GM19025 (cell line): ENCODE data around the gene LHX4.

Source experiments
- ATAC-seq: cut with Tn5 transposase; IDR thresholded peaks from one replicate; pipeline ENCODE4 v1.9.1; 2021; ENCODE audit warnings: mild to moderate bottlenecking, low read depth, moderate library complexity; ENCODE audit not compliant: unreplicated experiment

Gene LHX4

DNA sequence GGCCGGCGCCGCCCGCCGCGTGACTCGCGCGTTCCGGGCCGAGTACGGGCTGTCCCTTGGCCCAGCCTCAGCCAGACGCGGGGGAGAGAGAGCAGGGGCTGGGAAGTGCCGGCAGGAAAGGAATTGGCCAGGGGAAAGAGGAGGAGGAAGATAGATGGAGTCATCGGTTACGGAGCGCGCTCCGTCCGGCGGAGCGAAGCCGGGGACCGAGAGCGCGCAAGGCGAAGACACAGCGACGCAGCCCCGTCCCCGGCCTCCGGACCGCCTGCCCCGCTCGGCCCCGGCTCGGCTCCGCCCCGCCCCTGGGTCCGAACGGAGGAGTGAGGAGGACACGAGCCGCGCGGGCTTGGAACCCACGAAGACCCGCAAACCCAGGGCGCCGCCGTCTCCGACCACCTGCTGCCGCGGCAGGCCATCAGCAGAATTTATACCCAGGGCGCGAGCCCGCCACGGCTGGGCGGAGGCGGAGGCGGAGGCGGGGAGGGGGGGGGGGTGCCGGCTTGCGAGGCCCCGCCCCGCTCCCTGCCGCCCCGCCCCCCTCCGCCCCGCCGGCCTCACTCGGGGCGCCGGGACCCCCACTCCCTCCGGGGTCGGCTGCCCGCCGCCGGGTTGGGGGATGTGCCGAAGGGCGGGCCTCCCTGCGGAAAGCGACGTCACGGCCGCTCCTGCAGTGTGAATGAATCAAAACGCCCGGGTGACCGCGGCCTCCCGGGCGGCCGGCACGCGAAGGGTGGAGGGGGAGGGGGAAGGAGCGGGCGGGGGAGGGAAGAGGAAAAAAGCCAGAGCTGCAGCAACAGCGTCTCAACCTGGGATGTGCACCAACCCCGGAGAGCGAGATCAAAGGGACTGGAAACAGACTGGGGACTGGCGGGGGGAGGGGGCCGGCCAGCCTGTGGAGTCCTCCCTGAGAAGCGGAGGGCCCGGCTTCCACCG lies at the start of gene LHX4:
Gene LHX4, plus strand, starts transcription at position 782 of the 933 bp plus-strand sequence. CDS start 266 bp downstream, outside the sequence.
- ATAC-seq, result no peak

DNA sequence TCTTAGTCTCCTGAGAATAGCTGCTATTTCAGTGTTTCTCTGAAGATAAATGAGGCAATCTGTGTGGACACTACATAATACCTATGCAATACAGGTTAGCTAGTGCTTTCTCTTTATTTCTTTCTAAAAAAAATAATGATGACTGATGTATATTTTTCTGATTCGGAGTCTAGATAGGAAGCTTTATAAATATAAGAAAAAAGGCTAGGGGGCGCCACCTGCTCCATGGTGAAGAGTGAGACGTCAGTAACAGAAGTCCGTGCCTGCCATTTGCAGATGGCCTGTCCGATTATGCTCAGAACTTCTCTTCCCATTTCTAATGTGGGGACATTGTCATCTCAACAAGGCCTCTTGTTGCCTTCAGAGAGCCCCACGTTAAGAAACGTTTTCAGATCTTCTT lies 49.0 kb upstream of the LHX4 start:
- no peak for ATAC-seq

DNA sequence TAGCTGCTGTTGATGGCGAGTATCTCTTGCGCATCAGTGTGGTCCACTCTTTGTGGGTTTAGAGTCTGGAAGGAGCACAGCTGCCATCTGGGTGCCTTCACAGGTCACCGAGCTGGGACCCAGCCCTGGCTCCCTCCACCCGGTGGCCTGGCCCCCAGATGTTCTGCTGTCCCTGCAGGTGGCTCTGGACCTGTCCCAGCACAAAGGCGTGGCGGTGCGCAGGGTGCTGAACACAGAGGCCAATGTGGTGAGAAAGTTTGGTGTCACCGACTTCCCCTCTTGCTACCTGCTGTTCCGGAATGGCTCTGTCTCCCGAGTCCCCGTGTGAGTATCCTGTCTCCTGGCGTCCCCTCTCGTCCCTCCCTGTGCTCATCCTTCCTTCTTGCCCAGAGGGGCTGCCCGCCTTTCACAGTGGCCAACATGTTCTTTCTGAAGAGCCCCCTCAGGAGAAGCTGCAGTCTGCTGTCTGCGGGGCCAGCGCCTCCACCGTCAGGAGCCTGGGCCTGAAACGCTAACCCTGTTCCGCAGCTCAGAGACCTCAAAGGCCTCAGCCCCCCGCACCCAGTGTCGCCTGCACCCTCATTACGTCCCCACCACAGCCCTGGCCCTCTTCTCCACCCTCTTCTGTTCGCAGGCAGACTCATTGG lies 47.9 kb upstream of the LHX4 start:
- no peak for ATAC-seq

DNA sequence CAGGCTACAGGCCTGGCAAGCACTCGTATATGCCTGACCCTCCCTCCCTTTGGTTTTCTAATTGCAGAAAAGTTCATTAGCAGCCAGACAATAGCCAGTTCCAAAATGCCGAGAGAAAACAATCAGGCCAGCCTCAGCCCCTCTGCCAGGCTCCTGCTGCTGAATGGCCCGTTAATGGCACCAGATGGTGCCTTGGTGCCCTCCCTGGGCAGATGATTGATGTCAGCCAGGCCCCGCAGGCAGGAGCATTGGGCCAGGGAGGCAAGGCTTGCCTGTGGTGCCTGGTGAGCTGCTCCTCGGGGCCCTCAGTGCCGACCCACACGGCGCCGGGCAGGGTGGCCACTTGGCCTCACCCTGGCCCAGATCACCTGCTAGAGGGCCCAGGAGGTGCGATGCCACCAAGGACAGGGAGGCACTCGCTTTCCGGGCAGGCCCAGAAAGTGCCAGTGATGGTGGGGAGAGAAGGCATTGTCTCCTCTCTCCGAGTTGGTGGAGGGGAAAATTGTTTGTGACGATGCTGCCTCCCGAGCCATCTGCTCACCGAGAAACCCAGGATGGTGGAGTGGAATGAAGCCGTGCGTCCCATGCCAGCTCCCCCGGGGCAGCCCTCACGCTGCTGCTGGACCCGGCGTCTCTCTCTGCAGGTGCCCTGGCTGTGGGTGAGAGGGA lies 47.3 kb upstream of the LHX4 start:
- ATAC-seq, result no peak

DNA sequence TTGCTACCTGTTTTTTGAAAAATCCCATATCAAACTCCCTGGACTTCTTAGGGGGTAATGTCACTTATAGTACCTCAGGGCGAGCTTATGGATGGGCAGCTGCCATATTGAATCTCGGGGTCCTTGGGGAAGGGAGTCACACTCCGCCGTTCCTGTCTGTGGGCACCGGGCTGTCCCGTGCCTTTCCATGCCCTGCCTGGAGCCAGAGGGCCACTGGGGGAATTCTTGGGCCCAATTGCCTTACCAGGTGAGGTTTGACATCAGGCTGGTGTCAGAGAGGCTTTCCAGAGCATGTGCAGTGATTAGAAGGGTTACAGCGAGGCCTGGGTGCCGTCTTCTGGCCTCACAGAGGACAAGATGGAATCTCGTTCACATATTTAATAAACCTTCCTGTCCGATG lies 46.6 kb upstream of the LHX4 start:
- ATAC-seq, result no peak

DNA sequence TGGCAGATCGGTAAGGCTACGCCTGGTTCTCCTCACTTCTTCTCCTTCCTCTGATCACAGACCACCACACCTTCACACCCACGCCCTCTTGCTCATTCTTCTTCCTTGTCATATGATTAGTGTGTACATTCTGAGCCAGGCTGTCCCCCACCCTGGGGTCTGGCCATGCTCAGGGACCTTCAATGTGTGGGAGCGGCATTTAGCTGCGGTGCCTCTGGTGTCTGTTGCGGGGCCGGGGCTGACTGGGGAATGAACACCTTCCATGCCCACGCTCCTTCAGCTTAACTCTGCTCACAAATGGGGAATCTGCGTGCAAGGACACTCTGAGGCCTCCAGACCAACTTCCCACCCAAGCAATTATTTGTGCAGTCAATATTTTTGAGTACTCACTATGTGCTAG lies 46.0 kb upstream of the LHX4 start:
- ATAC-seq, result no peak

DNA sequence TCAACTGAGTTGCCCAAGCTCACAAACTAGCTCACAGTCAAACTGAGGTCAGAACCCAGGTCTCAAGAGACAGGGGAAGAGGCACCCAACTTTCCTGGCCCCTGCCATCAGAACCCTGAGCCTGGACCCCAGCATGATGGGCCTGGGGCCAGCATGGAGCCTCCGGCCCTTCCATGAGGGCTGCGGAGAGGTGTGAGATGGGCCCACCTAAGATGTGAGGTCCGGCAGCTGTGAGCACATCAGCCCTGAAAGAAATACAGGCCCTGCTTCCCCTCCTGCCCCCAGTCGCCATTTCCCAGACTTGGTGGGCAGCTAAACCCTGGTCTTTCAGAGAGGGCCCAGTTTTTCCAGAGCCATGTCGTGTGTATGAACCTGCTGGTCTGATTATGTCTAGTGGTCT lies 44.8 kb upstream of the LHX4 start:
- no peak for ATAC-seq

DNA sequence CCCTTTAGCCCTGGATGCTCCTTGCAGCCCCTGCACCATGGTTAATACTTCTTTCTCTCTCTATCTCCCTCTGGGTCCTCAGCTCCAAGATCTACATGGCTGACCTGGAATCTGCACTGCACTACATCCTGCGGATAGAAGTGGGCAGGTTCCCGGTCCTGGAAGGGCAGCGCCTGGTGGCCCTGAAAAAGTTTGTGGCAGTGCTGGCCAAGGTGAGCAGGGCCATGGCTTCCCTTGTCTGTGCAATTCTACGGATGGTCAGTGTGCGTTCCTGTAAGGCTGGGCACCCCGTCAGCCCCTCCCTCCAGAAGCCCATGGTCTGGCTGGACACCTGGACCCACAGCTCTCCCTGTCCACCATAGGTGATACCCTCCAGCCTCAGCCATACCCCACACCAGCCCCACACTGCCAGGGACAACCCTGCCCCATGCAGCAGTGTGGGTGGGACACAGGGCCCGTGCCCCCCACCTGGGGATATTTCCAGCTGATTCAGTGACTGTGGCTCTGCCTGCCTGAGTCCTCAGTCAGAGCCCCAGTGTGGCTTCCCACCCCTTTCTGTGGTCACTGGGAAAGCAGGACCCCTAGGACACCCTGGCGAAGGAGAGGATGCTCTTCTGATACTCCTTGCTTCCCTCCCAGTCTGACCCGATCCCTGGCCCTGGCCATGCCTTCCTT lies 44.0 kb upstream of the LHX4 start:
- no peak for ATAC-seq

DNA sequence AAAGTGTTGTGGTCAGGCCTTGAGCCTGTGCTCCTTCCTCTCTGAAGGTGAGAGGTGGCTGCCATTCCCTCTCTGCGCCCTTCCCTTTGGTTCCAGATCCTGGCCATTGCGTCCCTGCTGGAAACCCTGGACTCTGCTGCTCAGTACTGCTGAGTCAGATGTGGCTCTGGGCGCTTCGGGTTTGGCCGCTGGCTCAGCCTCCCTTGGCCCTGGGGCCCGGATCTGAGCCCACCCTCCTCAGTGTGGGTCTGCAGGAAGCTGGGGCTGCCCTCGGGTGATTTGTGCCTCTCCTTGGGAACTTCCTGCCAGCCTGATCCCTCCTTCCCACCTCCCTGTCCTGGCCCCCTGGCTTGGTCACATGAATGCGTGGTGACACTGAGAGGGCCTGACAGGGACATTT lies 43.2 kb upstream of the LHX4 start:
- ATAC-seq, result no peak

DNA sequence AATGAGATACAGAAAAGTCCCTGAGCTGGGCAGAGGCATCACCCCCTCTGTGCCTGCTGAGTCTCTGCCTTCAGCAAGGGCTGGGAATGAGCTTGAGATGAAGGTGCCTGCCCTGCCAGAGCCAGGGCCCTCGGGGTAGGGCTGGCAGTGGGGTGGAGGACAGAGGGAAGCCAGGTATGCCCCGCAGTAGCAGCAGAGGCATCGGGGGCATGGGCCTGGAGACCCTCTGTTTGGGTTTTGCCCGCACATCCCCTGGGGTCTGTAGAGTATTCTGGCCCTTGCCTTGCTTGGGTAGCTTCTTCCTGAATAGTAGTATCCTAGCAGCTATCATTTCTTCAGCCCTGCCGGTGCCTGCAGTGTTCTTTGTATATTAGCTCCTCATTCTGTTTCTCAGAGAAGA lies 42.4 kb upstream of the LHX4 start:
- no peak for ATAC-seq

DNA sequence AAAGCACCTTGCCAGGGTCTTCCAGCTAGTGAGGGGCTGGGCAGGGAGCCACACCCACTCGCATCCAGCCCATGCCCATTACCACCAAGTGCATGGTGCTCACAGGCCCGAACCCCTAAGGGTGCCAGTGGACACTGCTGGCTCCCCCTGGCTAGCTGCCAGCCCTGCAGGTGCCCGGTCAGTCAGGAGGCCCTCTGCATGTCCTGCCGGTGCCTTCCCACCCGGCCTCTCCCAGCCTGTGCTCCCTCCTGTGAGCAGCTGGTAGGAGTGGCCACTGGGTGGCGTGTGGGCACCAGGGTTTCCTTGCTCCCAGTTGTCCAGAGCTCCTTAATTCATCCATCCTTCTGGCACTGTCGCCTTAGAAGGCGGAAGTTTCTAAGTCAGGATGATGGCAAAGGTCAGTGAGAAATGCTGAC lies 42.0 kb upstream of the LHX4 start:
- ATAC-seq, result no peak

DNA sequence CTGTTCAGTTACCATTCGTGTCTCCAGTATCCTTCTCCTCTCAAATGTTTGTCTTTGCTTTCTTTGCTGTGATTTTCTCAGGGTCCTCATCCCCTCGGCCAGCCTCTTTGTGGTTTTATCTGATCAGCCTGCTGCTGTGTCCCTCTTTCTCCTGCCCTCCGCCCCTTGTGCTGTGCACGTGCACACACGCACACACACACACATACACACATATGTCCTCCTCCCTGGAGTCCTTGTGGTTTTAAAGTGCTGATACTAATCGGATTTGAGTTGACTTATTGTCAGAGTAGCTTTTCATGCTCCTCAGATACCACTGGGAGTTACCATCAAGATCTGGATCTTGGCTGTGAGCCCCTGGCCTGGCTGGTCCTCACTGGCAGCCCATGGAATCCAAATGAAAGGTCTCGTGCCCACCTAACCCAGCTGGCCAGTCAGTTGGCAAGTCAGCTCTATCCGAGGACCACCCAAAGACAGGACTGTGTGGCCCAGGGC lies 41.3 kb upstream of the LHX4 start:
- no peak for ATAC-seq

DNA sequence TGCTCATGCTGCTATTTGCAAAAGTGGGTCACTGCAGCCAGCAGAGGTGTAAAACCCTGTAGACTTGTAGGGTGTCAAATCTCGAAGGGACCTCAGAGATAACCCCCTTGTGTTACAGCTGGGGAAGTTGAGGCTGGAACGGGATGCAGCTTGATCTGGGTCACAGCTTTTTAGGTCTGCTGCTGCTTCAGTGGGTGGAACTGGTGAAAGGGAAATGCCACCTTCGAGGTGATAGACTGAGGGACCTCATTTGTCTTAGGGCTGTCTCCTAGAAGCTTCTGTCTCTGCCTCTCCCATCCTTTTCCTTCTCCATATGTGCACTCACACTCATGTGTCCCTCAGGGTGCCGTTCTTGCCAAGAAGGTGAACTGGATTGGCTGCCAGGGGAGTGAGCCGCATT lies 40.0 kb upstream of the LHX4 start:
- no peak for ATAC-seq

DNA sequence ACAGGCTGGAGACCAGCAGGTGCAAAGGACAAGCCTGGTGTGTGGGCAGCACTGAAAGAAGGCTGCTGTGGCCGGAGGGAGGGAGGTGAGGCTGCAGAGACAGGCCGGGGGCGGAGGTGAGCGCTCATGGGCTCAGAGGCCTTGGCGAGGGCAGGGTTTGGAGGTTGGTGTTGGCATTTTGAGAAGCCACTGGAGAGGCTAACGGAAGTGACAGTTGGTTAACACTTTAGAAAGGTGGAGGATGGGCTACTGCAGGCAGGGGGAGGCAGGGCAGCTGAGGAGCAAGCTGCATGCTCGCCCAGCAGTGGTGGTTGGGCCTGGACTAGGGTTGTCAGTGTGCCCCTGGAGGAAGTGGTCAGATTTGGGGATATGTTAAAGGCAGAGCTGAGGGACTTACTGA lies 37.9 kb upstream of the LHX4 start:
- ATAC-seq, result no peak

DNA sequence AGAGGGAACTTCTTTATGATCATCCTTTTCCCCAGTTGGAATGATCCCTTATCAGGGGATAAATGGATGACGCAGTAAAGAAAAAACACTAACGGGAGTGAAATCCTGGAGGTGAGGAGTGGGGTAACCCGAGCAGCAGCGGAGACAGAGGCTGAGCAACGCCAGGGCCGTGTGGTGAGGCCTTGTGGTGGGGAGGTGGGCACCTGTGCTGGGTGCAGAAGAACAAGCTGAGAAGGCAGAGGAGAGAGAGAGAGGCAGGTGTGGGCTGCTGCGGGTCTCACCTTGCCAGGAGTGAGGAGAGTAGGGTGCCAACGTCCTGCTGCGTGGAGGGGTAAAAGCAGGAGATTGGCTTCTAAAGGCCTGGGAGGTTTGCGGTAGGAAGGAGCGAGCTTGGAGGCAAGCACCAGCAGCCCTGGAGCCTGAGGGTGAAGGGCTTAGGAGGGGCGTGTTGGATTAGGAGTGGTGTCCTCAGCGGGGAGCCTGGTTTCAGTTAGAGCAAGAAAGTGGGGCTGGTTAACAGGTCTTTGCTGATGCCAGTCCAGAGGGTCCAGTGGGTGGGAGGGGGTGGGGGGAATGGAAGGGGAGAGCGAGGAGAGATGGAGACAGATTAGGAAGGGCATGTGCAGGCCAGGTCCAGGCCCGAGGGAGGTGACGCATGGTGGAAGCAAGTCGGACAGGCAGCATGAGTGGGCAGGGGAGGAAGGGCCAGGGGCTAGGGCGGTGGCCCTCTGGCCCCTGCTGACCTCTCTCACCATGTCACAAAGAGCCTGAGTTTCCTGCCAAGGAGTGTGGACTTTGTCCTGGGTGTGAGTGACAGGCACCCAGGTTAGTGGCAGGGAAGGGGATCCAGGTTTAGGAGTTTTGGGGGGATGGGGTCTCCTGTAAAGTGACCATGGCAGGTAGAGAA lies 36.7 kb upstream of the LHX4 start:
- no peak for ATAC-seq

DNA sequence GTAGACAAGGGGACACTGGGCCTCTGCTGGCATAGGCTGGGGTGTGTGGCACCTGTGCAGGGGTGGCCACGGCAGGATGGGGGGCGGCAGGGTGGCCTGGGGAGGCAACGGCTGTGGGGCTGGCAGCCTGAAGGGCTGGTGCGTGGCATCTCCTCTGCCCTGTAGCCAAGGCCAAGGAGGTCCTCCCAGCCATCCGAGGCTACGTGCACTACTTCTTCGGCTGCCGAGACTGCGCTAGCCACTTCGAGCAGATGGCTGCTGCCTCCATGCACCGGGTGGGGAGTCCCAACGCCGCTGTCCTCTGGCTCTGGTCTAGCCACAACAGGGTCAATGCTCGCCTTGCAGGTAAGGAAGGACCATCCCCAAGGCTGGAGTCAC lies 36.0 kb upstream of the LHX4 start:
- no peak for ATAC-seq

DNA sequence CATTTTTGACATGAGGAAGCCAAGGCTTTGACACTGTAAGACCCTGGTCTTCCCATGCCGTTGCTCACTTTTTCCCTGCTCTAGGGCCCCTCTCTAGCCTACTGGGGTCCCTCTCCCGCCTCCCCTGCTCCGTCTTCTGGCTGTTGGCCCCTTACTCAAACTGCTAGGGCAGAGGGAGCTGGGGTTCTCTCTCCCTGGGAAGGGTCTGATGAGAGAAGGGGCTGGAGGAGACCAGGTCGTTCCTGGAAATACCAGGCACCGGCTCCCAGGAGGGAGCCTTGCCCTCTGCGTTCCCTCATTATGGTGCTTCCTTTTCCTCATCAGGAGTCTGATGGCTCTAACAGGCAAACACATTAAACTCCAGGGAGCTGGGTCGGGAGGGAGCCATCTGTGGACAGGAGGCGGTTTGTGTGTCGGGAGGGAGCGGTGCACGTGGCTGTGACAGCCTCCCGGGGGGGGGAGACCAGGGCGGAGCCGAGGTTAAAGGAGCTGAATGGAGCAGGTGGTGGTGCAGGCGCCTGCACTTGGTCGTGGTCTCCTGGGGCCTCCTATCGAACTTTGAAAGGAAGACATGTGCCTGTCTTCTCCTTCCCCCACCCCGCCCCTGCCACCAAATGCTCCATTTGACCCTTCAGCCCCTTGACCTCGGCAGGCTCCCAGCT lies 35.4 kb upstream of the LHX4 start:
- no peak for ATAC-seq

DNA sequence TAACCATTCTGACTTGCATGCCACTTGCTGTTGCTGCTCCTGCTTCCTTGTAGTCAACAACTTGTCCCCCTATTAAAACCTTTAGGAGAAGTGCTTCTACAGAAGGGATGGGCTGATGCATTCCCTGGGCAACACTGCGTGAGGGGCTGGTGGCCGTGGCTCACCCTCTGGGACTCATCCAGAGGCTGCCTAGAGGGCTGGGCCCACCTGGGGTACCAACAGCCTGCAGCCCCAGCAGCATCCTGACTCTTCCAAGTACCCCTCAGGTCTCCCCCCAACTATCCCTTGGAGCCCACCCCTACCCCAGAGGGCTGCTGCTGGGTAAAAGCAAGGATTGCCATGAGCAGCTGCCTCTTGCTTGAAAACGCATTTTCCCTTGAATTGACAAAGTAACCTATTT lies 34.7 kb upstream of the LHX4 start:
- ATAC-seq, result no peak

DNA sequence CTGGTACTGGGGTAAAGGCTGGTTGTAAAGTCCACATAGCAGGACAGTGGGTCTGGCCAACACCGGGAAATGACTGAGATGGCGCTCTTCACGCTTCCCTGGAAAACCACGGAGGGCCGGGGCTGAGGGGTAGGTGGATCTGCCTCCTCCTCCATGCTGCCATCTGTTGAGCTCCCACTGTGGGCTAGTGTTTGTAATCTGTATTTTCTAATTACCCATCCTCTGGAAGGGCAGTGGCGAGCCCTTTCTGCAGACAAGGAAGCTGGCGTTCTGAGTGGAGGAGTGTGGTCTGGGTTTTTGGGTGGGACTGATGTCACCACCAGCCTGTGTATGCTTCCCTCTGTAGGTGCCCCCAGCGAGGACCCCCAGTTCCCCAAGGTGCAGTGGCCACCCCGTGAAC lies 34.1 kb upstream of the LHX4 start:
- no peak for ATAC-seq
